Activated CD4-positive, alpha-beta T cell treated with anti-CD3 and anti-CD28 coated beads, Interleukin-2, amount 50 U/mL, for 1 hour (primary cell): ENCODE results near the gene C14orf93.
A peak's percentile ranks its signal among the peaks of the same experiment; 100 is the strongest.

ENCODE experiments used
- DNase-seq: peaks from one replicate; pipeline ENCODE4 v3.0.0-alpha.2; 2020

The C14orf93 gene

GRCh38 chr14:22986508-22987054 is 23.4 kb downstream of the C14orf93 start:
- DNase-seq, result peak; percentile 90

- no peak for DNase-seq
Observed at GRCh38 chr14:22985894-22986507, 23.9 kb downstream of the C14orf93 start.

- no peak for DNase-seq
Observed at GRCh38 chr14:22984959-22985658, 24.8 kb downstream of the C14orf93 start.

GRCh38 chr14:22982477-22983245 is 27.3 kb downstream of the C14orf93 start, which contains the start of gene AJUBA:
Gene AJUBA, minus strand, starts transcription at chr14:22982551. Its CDS starts 285 bp downstream, at chr14:22982266.
- DNase-seq, result peak; percentile 73

- no peak for DNase-seq
Observed at GRCh38 chr14:22981876-22982476, 28.0 kb downstream of the C14orf93 start.

- no peak for DNase-seq
Observed at GRCh38 chr14:22981090-22981875, 28.7 kb downstream of the C14orf93 start.

- peak; percentile 13 for DNase-seq
Observed at GRCh38 chr14:22980672-22981089, 29.3 kb downstream of the C14orf93 start.

GRCh38 chr14:22979748-22980392 is 30.1 kb downstream of the C14orf93 start:
- no peak for DNase-seq

GRCh38 chr14:22978981-22979671 is 30.8 kb downstream of the C14orf93 start:
- no peak for DNase-seq

GRCh38 chr14:22978487-22978837 is 31.5 kb downstream of the C14orf93 start:
- DNase-seq, result no peak

GRCh38 chr14:22977684-22978486 is 32.1 kb downstream of the C14orf93 start:
- DNase-seq, result no peak

- DNase-seq, result no peak
Observed at GRCh38 chr14:22977434-22977683, 32.6 kb downstream of the C14orf93 start.

GRCh38 chr14:22976620-22977433 is 33.1 kb downstream of the C14orf93 start:
- no peak for DNase-seq

GRCh38 chr14:22974530-22975313 is 35.2 kb downstream of the C14orf93 start:
- DNase-seq, result no peak

GRCh38 chr14:22973217-22974032 is 36.5 kb downstream of the C14orf93 start:
- DNase-seq, result peak; percentile 33

- DNase-seq, result no peak
Observed at GRCh38 chr14:22972313-22972930, 37.5 kb downstream of the C14orf93 start.

- DNase-seq, result no peak
Observed at GRCh38 chr14:22971152-22971551, 38.8 kb downstream of the C14orf93 start.
